ENCODE results near the gene MYORG.

The MYORG gene

DNA sequence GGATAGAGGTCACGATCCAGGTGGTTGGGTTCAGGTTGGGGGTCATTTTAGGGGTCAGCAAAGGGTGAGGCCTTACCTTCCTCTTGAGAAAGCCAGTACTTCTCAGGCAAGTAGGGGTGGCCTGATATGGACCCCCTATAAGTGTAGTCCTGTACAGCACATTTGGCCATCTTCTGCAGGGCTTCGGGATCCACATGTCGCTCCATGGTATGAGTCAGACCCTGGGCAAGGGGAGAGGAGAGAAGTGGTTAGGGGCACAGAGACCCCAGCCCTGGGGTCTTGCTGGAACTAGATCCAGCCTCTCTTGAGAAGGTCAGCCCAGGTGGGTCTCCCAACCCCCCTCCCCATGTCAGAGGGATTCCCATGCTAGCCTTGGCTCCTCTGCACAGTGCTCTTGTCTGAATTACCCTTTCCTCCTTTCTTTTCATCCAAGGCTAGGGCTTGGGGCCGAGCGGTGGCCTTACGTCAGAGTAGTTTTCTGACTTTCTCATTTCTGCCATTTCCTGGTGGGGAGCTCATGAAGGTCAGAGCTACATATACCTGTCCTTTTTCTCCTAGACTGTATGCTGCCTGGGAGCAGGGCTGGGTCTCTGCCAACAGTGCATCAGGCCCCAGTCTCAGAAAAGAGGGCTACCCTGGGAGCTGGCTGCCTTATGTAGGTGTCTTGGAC lies 9.0 kb upstream of the MYORG start:
- DNase-seq = peak in 1 of 10 donors; percentile 51
- intact Hi-C loops (cut with DNase I) = no loop called here

DNA sequence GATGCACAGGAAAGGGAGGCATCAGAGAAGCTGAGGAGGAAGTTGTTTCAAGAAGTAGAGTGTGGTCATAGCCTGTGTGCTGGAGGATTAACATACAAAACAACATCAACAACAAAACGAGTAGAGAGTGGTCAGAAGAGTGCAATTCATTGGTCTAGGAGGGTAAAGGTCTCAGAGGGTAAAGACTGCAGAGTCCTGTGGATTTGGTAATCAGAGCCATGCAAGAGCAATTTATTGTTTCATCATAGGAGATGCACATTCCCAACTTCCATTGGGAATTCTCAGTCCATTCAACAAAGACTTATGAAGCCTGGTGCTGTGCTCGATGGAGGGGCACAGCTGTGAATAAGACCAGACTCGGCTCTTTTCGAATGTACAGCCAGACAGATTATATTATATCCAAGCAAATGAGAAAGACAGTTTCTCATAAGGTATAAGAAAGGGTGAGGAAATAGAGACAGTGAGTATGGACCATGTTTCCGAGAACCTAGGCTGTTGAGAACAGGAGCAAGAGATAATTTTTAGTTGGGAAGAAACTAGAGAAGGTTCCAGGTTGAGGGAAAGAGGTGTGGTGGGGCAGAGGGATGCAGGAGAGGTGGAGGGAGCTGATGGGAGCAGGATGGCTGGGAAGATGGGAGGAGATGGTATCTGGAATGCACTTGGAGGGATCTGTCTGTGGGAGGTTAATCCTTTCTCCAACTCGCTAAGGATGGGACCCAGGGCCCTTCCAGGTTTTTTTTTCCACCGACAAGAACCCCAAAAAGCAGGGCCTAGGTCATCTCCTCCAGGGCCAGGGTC lies 7.9 kb upstream of the MYORG start:
- intact Hi-C loops (cut with DNase I) = no loop called here
- no peak for DNase-seq

DNA sequence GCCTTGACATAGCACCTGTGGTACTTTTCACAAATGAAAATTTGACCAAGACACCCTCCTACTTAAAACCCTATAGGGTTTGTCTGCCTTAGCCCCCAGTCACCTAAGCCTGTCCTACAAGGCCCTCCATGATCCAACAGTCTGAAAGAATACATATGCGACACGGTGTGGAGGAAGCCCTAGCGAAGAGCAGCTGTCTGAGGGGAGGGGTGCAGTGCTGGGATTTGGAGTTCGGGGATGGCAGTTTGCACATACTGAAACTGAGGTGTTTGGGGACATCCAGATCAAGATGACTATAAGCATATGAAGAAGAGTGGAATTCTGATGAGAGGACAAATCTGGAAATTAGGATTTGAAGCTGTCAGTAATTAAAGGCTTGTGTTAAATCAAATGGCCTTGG lies 7.2 kb upstream of the MYORG start:
- DNase-seq = no peak
- intact Hi-C loops (cut with DNase I) = no loop called here

DNA sequence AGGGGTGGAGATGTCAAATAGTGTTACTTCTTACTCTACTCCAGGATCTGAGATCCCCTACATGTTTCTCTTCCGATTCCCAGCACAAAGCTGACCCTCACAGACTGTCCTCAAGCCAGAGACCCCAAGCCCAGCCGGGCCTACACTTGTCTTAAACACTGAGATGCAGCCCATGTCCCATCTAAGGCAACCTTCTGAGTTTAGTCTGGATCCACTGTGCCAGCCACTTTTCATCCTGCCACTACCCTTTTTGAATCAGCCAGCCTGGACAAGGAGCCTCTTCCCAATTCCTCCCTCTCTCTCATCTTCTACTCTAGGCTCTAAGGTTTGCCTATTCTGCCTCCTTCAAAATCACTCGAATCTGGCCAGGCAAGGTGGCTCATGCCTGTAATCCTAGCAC lies 6.2 kb upstream of the MYORG start:
- intact Hi-C loops (cut with DNase I) = no loop called here
- no peak for DNase-seq

DNA sequence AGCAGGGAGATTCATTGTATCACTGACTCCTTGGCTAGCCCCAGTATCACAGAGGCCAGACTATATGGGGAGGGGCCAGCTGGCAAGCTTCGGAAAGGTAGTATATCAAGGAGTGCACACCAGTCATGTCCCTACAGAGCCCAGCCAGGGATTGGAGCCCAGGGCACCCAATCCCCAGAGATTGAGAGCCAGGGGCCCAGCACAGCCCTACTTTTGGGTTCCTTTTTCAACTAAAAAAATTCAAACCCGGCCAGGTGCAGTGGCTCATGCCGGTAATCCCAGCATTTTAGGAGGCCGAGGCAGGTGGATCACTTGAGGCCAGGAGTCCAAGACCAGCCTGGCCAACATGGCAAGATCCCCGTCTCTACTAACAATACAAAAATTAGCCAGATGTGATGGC lies 5.4 kb upstream of the MYORG start:
- DNase-seq = no peak
- intact Hi-C loops (cut with DNase I) = no loop called here

DNA sequence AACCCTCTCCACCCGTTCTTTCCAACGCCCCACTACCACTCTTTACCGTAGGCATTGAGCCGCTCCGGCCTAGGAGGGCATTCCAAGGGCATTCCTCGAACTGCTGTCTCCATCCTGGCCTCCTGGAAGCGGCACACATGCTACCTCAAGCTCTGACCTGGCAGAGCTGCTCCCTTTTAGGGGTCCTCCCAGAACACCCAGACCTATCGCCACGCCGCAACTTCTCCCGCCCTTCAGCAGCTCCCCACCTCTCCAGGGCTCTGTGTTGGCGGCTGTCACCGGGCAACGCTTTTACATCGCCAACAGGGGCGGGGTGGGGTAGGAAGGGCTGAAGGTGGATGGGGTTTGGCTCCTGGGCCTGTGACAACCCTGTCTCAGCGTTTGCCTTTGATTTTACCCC lies 4.6 kb upstream of the MYORG start:
- intact Hi-C loops (cut with DNase I) = no loop called here
- DNase-seq = peak in 6 of 10 donors; percentile 33 to 92 (median 70)

DNA sequence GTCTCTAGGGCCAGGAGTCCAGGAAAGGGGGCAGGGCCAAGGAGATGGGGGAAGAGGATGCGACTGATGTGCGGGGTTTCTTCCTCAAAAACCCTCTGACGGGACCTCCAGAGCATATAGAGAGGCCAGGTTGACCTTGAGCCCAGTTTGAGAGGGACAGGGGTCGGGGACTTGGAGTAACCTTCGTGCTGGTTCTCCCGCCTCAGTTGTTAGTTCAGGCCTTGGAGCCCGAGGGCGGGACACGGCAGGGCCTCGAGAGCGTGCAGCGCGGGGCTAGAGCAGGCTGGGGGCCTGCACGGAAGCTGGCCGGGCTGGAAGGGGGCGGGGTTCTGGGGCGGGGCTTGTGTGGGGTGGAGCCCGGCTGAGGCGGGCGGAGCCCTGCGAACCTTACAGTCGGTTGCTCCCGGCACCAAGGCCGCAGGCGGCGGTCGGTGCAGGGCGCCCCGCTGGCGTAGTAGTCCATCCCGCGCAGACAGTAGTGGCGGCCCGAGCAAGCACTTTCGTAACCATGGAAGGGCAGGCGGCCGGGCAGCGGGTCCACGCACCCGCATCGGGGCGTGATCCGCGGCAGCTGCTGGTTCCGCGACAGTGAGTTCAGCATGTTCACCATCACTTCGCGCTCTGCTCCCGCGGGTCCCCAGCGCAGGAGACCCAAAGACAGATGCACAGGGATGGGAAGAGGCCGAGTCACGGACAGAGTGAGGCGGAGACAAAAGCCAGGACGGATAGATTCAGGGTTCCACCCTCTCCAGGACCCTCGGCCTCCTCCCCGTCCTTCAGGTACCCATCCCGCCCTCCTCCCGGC lies 4.0 kb upstream of the MYORG start:
- peak; percentile 47 to 97 (median 73) for DNase-seq
- intact Hi-C loops (cut with DNase I) = no loop called here

DNA sequence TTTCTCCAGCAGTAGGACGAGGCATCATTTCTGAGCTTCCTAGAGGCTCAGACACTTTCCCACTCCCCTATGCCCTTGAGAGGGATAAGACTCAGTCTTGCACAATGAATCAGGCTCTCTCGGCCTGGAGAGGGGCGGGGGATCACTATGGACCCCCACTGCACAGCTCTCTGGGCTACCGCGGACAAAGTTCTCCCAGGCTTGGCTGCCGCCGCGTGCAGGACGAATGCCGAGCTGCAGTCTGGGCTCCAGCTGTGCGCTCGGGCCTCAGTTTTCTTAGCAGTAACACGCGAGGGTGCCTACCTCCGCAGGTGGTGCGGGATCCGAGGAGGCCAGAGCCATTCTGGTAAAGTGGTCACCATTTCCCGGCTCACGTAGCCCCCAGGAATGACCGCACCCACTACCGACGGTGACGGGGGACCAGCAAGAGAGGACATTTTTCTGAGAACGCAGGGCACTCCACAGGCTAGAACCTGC lies 3.4 kb upstream of the MYORG start:
- intact Hi-C loops (cut with DNase I) = no loop called here
- peak in 1 of 10 donors; percentile 69 for DNase-seq

DNA sequence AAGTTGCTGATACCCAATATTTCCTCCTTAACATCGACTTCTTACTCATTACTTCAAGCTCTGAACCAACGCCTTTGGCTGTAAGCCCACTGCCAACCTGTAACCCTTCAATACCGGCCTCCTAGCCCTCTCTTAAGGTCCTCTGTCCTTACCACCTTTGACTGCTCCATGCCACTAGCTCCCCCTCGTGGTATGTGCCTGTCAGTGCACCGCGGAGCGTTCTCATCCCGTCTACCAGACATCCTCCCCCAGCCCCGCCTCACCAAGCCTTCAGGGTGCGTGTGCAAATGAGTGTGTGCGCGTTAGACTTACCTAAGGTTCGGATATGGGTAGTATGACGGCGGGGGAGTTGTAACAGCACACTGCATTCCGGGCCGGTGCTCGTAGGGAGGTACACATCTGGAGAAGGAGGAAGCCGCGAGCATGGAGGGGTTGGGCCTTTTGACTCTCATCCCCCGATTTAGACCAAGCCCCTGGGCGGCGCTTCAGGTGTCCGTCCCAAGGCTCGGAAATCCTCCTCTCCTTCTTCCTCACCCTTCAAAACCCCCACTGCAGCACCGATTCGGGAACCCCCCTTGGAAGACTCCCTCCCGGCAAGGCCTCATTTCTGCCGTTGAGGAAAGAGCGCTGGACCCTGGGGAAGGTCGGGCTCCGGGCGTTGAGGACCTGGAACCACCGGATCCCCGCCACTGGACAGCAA lies 2.8 kb upstream of the MYORG start:
- DNase-seq = peak; percentile 70 to 97 (median 86)
- intact Hi-C loops (cut with DNase I) = loop anchor here (1.0 kb wide), 1 partner anchor 47 kb away; no protein-coding TSS in a partner anchor

DNA sequence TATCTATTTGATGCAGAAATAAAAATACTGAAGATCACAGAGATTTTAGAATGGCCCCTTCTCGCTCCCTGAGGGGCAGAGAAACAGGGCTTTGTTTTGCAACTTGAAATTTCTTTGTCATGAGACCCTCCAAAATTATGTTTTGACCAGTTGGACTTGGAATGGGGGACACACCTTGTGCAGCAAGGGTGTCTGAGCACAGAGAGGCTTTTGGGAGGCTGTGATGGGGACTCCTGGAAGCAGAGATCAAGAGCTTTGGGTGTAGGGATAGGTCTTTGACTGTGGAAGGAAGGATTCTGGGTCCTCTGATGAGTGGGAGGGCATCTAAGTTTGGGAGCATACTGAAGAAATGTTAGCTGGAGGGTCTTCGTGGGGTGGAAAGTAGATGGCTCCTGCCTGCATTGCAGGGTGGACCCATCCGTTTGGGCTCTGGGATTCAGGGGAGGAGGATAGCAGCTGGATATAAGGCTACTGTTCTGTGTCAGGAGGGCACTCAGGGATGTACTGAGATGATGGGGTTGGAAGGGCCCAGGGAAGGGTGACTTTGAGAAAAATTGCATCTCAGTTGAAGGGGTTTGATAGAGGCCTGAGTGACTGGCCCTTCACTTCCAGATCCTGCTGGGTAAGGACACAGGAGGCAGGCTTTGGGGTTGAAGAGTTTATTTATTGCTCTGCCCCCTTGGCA lies 1.8 kb upstream of the MYORG start:
- DNase-seq = no peak
- intact Hi-C loops (cut with DNase I) = loop anchor here (1.0 kb wide), 1 partner anchor 46 kb away; no protein-coding TSS in a partner anchor

DNA sequence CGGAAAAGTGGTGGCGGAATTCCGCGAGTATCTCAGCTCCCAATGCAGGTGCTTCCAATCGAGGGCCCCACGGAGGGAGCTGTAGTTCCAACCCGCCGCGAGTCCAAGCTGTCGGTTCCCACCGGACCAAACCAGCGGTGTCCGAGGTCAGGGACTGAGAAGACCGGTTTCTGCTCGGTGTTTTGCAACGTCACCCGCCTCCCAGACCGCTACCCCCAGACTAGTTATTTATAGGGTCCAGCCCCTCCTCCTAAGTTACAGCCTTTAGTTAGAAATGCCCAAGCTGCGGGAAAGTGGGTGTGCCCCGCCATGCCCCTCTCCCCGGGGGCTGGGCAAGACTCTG lies 677 bp upstream of the MYORG start:
- intact Hi-C loops (cut with DNase I) = no loop called here
- peak in 2 of 10 donors; percentile 45 to 90 for DNase-seq

DNA sequence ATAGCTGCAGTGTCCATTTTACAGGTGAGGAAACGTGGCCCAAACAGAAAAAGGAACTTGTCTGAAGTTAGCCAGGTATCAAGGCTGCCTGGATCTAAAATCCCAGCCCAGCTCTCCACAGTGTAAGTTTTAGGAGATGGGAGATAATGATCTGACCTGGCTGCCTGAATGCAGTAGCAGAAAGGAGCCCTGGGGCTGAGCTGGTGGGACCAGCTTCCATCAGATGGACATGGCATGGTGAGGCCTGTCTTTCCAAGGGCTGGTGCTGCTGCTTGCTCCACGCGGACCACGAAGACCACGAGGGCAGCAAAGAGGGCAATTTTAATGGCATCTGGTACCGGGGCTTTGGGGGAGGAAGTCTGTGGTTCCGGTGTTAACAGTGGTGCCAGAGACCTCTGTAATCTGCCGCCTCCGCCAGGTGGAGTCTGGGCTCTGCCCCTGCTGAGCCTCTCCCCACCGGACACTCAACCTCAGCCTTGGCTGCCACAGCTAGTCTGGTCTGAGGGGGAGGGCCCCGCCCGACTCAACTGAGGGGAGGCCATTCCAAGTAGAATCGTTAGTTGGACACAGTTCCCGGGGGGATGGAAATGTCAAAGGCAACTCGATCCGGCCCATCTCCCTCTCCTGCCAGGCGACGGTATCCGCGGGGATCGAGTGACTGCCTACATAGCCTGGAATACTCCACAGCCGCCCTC lies 650 bp downstream of the MYORG start:
- intact Hi-C loops (cut with DNase I) = no loop called here
- peak in 6 of 10 donors; percentile 27 to 89 (median 58) for DNase-seq

DNA sequence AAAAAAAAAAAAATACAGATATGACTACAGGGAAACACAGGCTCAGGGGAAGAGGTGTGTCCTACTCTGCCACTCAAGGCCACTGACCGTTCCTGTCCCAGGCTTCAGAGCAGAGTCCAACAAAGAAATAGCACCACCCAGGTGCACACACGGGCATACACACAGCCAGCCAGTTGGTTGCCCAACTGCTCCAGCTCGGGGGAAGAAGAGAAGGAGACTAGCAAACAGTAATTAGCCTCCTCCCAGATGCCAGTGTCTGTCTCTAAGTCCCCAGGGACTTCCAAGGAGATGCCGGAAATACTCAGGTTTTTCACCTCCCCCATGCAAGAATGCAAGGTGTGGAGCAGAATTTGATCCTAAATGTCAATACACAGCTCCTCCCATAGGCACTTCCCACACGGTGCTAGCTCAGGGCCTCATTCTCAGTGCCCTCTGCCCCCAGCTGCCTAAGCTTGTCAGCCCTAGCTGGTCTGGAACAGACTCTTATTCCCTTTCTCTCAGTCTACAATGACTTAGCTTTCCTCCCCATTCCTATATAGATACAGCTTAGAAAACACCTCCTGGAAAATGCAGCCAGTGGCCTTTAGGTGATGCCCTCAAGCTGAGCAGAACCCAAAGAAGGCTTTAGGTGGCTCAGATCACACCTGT lies 1.7 kb downstream of the MYORG start:
- intact Hi-C loops (cut with DNase I) = no loop called here
- no peak for DNase-seq

DNA sequence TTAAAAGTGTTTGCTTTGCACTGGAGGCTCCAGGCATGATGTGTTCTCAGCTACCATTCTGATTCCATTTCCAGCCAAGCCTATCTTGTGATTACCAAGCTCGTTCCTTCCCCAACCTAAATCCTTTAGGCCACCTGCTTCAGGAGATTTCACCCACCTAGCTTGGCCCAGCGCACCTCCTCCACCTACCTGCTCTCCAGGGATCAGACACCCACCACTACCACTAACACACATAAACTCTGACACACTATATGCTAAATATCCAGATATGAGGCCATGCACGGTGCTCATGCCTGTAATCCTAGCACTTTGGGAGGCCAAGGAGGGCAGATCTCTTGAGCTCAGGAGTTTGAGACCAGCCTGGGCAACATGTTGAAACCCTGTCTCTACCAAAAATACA lies 2.4 kb downstream of the MYORG start:
- no peak for DNase-seq
- intact Hi-C loops (cut with DNase I) = no loop called here

DNA sequence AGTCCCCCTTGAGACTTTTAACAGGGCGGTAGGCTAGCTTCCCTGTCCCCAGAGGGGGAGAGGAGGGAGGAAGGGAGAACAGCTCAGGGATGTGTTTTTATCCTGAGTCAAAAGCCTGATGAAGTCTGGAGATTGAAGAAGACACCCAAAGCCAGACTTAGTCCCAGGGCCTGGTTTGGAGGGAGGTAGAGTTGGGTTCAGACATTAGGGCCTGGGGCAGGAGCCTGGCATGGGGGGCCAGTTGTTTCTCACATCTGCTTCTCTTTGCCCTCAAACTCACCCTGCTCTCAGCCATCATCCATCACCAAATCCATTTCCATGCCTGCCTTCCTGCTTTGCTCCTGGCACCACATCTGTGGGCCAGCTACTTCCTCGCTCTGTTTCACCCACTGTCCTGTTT lies 2.9 kb downstream of the MYORG start:
- intact Hi-C loops (cut with DNase I) = no loop called here
- no peak for DNase-seq

DNA sequence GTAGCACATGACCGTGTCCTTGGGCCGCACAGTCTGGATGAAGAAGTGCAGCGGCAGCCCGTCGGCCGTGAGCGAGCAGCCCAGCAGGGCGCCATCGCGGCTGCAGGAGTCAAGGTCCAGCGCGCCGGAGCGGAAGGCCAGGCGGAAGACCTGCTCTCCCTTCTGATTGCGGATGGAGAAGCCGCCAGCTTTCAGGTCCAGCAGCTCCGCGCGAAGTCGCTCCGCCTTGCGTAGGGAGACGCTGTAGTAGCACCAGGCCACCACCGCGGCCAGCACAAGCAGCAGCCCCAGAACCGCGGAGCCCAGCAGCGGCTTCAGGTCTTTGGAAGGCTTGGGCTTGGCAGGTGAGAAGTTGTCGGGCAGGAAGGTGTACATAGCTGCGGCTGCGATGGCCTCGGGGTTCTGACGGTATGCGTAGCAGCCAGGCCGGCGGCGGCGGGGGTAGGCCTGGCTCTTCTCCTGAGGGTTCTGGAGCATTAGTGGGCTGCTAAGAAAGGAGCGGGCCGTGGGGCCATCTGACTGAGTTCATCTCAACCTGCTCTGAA lies 4.2 kb downstream of the MYORG start:
- DNase-seq = peak in 1 of 10 donors; percentile 85
- intact Hi-C loops (cut with DNase I) = no loop called here

DNA sequence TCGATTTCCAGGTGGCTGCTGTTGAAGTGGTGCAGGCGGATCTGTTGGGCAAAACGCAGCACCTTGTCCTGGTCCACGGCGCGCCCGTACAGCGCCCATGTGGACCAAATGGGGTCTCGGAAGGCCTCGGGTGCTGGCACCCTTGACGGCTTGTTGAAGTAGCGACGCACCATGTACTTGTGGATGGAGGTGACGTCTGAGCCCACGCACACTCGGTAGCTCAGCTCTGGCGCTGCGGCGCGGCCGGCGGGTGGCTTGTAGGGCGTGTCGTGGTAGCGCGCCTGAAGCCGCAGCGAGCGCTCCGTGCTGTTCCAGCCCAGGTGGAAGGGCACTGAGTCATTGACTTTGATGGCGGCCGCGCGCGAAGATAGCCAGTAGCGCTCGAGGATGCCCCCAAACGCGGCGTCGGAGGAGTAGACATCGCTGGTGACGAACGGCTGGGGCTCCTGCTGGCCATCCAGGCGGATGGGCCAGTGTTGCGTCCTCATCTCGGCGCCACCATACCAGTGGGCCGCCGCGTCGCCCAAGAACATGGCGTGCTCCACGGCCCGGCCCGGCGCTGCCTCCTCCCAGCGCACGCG lies 4.7 kb downstream of the MYORG start:
- intact Hi-C loops (cut with DNase I) = no loop called here
- DNase-seq = peak in 1 of 10 donors; percentile 79

Data from posterior cingulate gyrus (tissue), 11 donors.